Naive thymus-derived CD8-positive, alpha-beta T cell (primary cell): Measurements from ENCODE around the gene CMTR1. TPM values are rescaled to one million over a fixed set of nuclear protein-coding genes. Genes with fewer than 3 reads are reported as not detected.
"Not testable (repeated sequence)": the region's sequence is repeated elsewhere in the genome, so short reads cannot be mapped to it uniquely, and the experiment has no call there.

ENCODE experiments used
- ATAC-seq, 2 donors: fragments of 150-1000 bp; cut with Tn5 transposase in 1 of 2; sonication (Bioruptor Pico), chemical (Tn5 transposase) in 1 of 2; 1 replicate in 1 of 2; 2 replicates in 1 of 2; pipeline ENCODE4 v1.10.0; 2021; ENCODE audit warnings: mild to moderate bottlenecking in 2 of 2, moderate library complexity in 2 of 2
- POLR2A ChIA-PET: fragments of 350-600 bp; sonication (Branson Sonifier 250); formaldehyde crosslinking; loops from one replicate; lab custom pipeline; 2021; ENCODE audit warnings: antibody characterized with exemption; lab: Charles Lee
- DNase-seq, 10 donors: peaks; one replicate each; pipeline versions ENCODE4 v3.0.0 to v3.0.0-alpha.2; 2020 to 2022
- H3K27ac Mint-ChIP-seq, 10 donors: one replicate each; pipeline ENCODE4 v1.8.0; 2020 to 2022; ENCODE audit warnings: mild to moderate bottlenecking in 10 of 10, mixed read lengths in 10 of 10, moderate library complexity in 4 of 10, inconsistent platforms in 1 of 10
- H3K27me3 Mint-ChIP-seq, 5 donors: one replicate each; pipeline ENCODE4 v1.8.0; 2021 to 2022; ENCODE audit warnings: mixed read lengths in 5 of 5
- H3K36me3 Mint-ChIP-seq, 3 donors: one replicate each; pipeline ENCODE4 v1.8.0; 2020 to 2022; ENCODE audit warnings: mixed read lengths in 3 of 3, mild to moderate bottlenecking in 2 of 3, inconsistent platforms in 1 of 3
- H3K4me1 Mint-ChIP-seq, 4 donors: one replicate each; pipeline ENCODE4 v1.8.0; 2021 to 2022; ENCODE audit warnings: mixed read lengths in 4 of 4
- H3K4me3 Mint-ChIP-seq, 10 donors: one replicate each; pipeline ENCODE4 v1.8.0; 2020 to 2022; ENCODE audit warnings: mild to moderate bottlenecking in 10 of 10, mixed read lengths in 10 of 10, moderate library complexity in 6 of 10, inconsistent platforms in 1 of 10
- H3K9me3 Mint-ChIP-seq, 9 donors: one replicate each; pipeline ENCODE4 v1.8.0; 2020 to 2022; ENCODE audit warnings: mixed read lengths in 9 of 9, mild to moderate bottlenecking in 3 of 9, inconsistent platforms in 1 of 9, moderate library complexity in 1 of 9
- polyA plus RNA-seq, 3 donors: library from polyadenylated mRNA; unstranded; fragments of 300-500 nt; fragmentation: Illumina TruSeq; gene quantifications; one replicate each; pipeline ENCODE4 v1.2.3, GENCODE V29; 2021
- total RNA-seq, 8 experiments: library from RNA in 2 of 8; stranded (reverse) in 2 of 8; gene quantifications; one replicate each; pipeline ENCODE4 v1.2.3 and lab custom pipeline; 2021 to 2026

Gene CMTR1
- total and polyA plus RNA-seq, 5 experiments from 2014 or later: 19.2 to 66.8 (median 28.0) TPM

- H3K36me3 Mint-ChIP-seq: no peaks in the 10 kb centered on the region
- no peaks in the 10 kb centered on the region for H3K27me3 Mint-ChIP-seq
- no peaks in the 10 kb centered on the region for H3K9me3 Mint-ChIP-seq
- H3K27ac Mint-ChIP-seq: peak within 1 kb of the TSS; percentile 95 to 100 (median 96)
- H3K4me3 Mint-ChIP-seq: peak within 1 kb of the TSS; percentile 91 to 99 (median 97)
- POLR2A ChIA-PET: interaction anchor here (1.2 to 9.8 kb wide), 6 partner anchors 9 to 124 kb away, joined by 3 to 330 read pairs (median 12); no protein-coding TSS in a partner anchor
- ATAC-seq (peak; percentile 60 to 78), DNase-seq (peak; percentile 89 to 98 (median 94))
- peaks cover 37 to 83% (median 61%) of the 10 kb centered on the region in 4 donors for H3K4me1 Mint-ChIP-seq
Observed at GRCh38 chr6:37499433-37500293, 66.6 kb downstream of the CMTR1 start, which contains the start of gene CCDC167. CCDC167 (minus strand) TSS chr6:37499893; CDS start chr6:37499863, 30 bp downstream.

GRCh38 chr6:37500294-37500608 lies 67.2 kb downstream of the CMTR1 start:
- Mint-ChIP-seq H3K27ac (peak overlapping the region; percentile 92 to 99 (median 96)), H3K27me3 (no peaks in the 10 kb centered on the region), H3K9me3 (no peaks in the 10 kb centered on the region), H3K36me3 (no peaks in the 10 kb centered on the region), H3K4me3 (peak overlapping the region; percentile 91 to 99 (median 97)), H3K4me1 (peaks cover 38 to 86% (median 66%) of the 10 kb centered on the region in 4 donors)
- DNase-seq (no peak), ATAC-seq (no peak)
- POLR2A ChIA-PET: interaction anchor here (1.2 to 9.8 kb wide), 6 partner anchors 9 to 123 kb away, joined by 3 to 330 read pairs (median 12); no protein-coding TSS in a partner anchor

- POLR2A ChIA-PET: interaction anchor here (1.2 to 9.8 kb wide), 8 partner anchors 10 to 123 kb away, joined by 4 to 330 read pairs (median 8); partner anchors contain the start of gene CMTR1
- not testable (repeated sequence) for DNase-seq, H3K9me3 Mint-ChIP-seq, ATAC-seq, H3K36me3 Mint-ChIP-seq, H3K27me3 Mint-ChIP-seq
- Mint-ChIP-seq H3K4me1 (peaks cover 42 to 88% (median 70%) of the 10 kb centered on the region in 4 donors), H3K27ac (peak overlapping the region; percentile 17 to 100 (median 96)), H3K4me3 (peak overlapping the region in 6 of 10 donors; percentile 9 to 93 (median 34))
Observed at GRCh38 chr6:37500904-37501303, 67.9 kb downstream of the CMTR1 start.

- H3K27me3 Mint-ChIP-seq: no peaks in the 10 kb centered on the region
- H3K9me3 Mint-ChIP-seq: no peaks in the 10 kb centered on the region
- ATAC-seq (peak; percentile 21 to 26), DNase-seq (peak in 5 of 10 donors; percentile 41 to 60 (median 55))
- POLR2A ChIA-PET: interaction anchor here (0.6 to 9.8 kb wide), 11 partner anchors 11 to 901 kb away, joined by 3 to 330 read pairs (median 6); partner anchors contain the start of genes CMTR1 and MDGA1
- H3K4me3 Mint-ChIP-seq: peak overlapping the region; percentile 55 to 83 (median 78)
- H3K4me1 Mint-ChIP-seq: peaks cover 43 to 91% (median 74%) of the 10 kb centered on the region in 4 donors
- peak overlapping the region; percentile 96 to 100 (median 98) for H3K27ac Mint-ChIP-seq
- H3K36me3 Mint-ChIP-seq: no peaks in the 10 kb centered on the region
Observed at GRCh38 chr6:37501632-37502491, 68.8 kb downstream of the CMTR1 start.

GRCh38 chr6:37502703-37503291 lies 69.8 kb downstream of the CMTR1 start:
- Mint-ChIP-seq H3K9me3 (no peaks in the 10 kb centered on the region), H3K27me3 (no peaks in the 10 kb centered on the region), H3K4me3 (peak overlapping the region; percentile 55 to 83 (median 78)), H3K36me3 (no peaks in the 10 kb centered on the region), H3K27ac (peak overlapping the region; percentile 96 to 100 (median 98)), H3K4me1 (peaks cover 43 to 89% (median 77%) of the 10 kb centered on the region in 4 donors)
- POLR2A ChIA-PET: interaction anchor here (0.6 to 9.8 kb wide), 11 partner anchors 12 to 902 kb away, joined by 3 to 330 read pairs (median 6); partner anchors contain the start of gene CMTR1
- DNase-seq (peak; percentile 24 to 87 (median 74)), ATAC-seq (peak; percentile 65 to 76)

- peak in 1 of 10 donors; percentile 51 for DNase-seq
Observed at GRCh38 chr6:37503309-37503965, 70.4 kb downstream of the CMTR1 start.

GRCh38 chr6:37504024-37504423 lies 71.0 kb downstream of the CMTR1 start:
- no peak for DNase-seq
- Mint-ChIP-seq H3K4me3 (peak overlapping the region; percentile 51 to 83 (median 78)), H3K27me3 (no peaks in the 10 kb centered on the region), H3K27ac (peak overlapping the region; percentile 96 to 100 (median 98)), H3K4me1 (peaks cover 46 to 93% (median 82%) of the 10 kb centered on the region in 4 donors), H3K36me3 (no peaks in the 10 kb centered on the region), H3K9me3 (no peaks in the 10 kb centered on the region)
- POLR2A ChIA-PET: interaction anchor here (5.9 to 9.8 kb wide), 3 partner anchors 10 to 31 kb away, joined by 20 to 330 read pairs (median 33); no protein-coding TSS in a partner anchor
- ATAC-seq: no peak

More at GRCh38 chr6:37503309-37503965, 70.4 kb downstream of the CMTR1 start:
- no peaks in the 10 kb centered on the region for H3K36me3 Mint-ChIP-seq
- H3K27me3 Mint-ChIP-seq: no peaks in the 10 kb centered on the region
- ATAC-seq: peak in 1 of 2 donors; percentile 5
- peak overlapping the region; percentile 96 to 100 (median 98) for H3K27ac Mint-ChIP-seq
- peak overlapping the region; percentile 51 to 83 (median 78) for H3K4me3 Mint-ChIP-seq
- H3K4me1 Mint-ChIP-seq: peaks cover 47 to 91% (median 81%) of the 10 kb centered on the region in 4 donors
- no peaks in the 10 kb centered on the region for H3K9me3 Mint-ChIP-seq
- POLR2A ChIA-PET: interaction anchor here (0.8 to 9.8 kb wide), 7 partner anchors 11 to 56 kb away, joined by 3 to 330 read pairs (median 8); no protein-coding TSS in a partner anchor

GRCh38 chr6:37506479-37506878 lies 73.5 kb downstream of the CMTR1 start:
- H3K36me3 Mint-ChIP-seq: no peaks in the 10 kb centered on the region
- DNase-seq: no peak
- no peaks in the 10 kb centered on the region for H3K27me3 Mint-ChIP-seq
- H3K4me1 Mint-ChIP-seq: peaks cover 44 to 88% (median 74%) of the 10 kb centered on the region in 4 donors
- peak overlapping the region in 9 of 10 donors; percentile 71 to 100 (median 96) for H3K27ac Mint-ChIP-seq
- POLR2A ChIA-PET: interaction anchor here (1.0 to 9.8 kb wide), 2 partner anchors 8 to 14 kb away, joined by 3 to 330 read pairs; no protein-coding TSS in a partner anchor
- peaks cover 0 to 2% (median 0%) of the 10 kb centered on the region in 9 donors for H3K9me3 Mint-ChIP-seq
- H3K4me3 Mint-ChIP-seq: peak overlapping the region in 2 of 10 donors; percentile 12 to 31
- ATAC-seq: no peak

- Mint-ChIP-seq H3K4me3 (peak overlapping the region in 5 of 10 donors; percentile 13 to 67 (median 34)), H3K27ac (peak overlapping the region; percentile 39 to 98 (median 84)), H3K27me3 (no peaks in the 10 kb centered on the region), H3K4me1 (peaks cover 43 to 88% (median 71%) of the 10 kb centered on the region in 4 donors), H3K36me3 (no peaks in the 10 kb centered on the region), H3K9me3 (peaks cover 0 to 2% (median 0%) of the 10 kb centered on the region in 9 donors)
- no peak for ATAC-seq
- POLR2A ChIA-PET: interaction anchor here (1.0 to 9.8 kb wide), 2 partner anchors 7 to 15 kb away, joined by 3 to 330 read pairs; no protein-coding TSS in a partner anchor
- DNase-seq: no peak
Observed at GRCh38 chr6:37507077-37507476, 74.1 kb downstream of the CMTR1 start.

- peak overlapping the region; percentile 53 to 96 (median 86) for H3K27ac Mint-ChIP-seq
- peaks cover 44 to 88% (median 70%) of the 10 kb centered on the region in 4 donors for H3K4me1 Mint-ChIP-seq
- peak overlapping the region in 9 of 10 donors; percentile 16 to 80 (median 50) for H3K4me3 Mint-ChIP-seq
- no peaks in the 10 kb centered on the region for H3K36me3 Mint-ChIP-seq
- H3K27me3 Mint-ChIP-seq: no peaks in the 10 kb centered on the region
- ATAC-seq (peak; percentile 27 to 47), DNase-seq (peak in 6 of 10 donors; percentile 35 to 62 (median 38))
- peaks cover 0 to 2% (median 0%) of the 10 kb centered on the region in 9 donors for H3K9me3 Mint-ChIP-seq
- POLR2A ChIA-PET: interaction anchor here (1.0 to 9.8 kb wide), 3 partner anchors 7 to 16 kb away, joined by 3 to 330 read pairs (median 3); no protein-coding TSS in a partner anchor
Observed at GRCh38 chr6:37507690-37508421, 74.8 kb downstream of the CMTR1 start.
